ENCODE data around the gene FADS2. TPM values are rescaled to one million over a fixed set of nuclear protein-coding genes. Genes with fewer than 3 reads are reported as not detected.

Gene FADS2
- total RNA-seq, 2 experiments from 2014 or later, result 0.08 to 0.33 TPM

GRCh38 chr11:61908730-61909316 lies 80.7 kb downstream of the FADS2 start:
- no peak for TF ChIP-seq CTCF (IDR thresholded peaks at IDR 0.05)
- CTCF ChIA-PET, result interaction anchor here (1.2 kb wide), 1 partner anchor 10 kb away, joined by 3 read pairs; no protein-coding TSS in a partner anchor
- Histone ChIP-seq H3K4me1 (ENCODE audit: insufficient read depth, low read length) (peaks cover 3% of the 10 kb centered on the region), H3K4me3 (ENCODE audit: low read length) (no peak overlapping the region), H3K36me3 (ENCODE audit: insufficient read depth, low read length) (no peaks in the 10 kb centered on the region), H3K9me3 (ENCODE audit: control insufficient read depth in 1 of 2, insufficient read depth in 1 of 2, low read length in 2 of 2) (no peaks in the 10 kb centered on the region), H3K27ac (ENCODE audit: low read depth in 1 of 2, low read length in 2 of 2) (no peak overlapping the region), H3K27me3 (ENCODE audit: control insufficient read depth in 1 of 2, insufficient read depth in 2 of 2, low read length in 2 of 2) (no peaks in the 10 kb centered on the region)
- Mint-ChIP-seq H3K4me3 (no peak overlapping the region), H3K36me3 (ENCODE audit: low read depth) (no peaks in the 10 kb centered on the region), H3K27me3 (peaks cover 26% of the 10 kb centered on the region), H3K9me3 (no peaks in the 10 kb centered on the region), H3K4me1 (ENCODE audit: low read depth) (no peaks in the 10 kb centered on the region), H3K27ac (no peak overlapping the region)
- no peak for DNase-seq
- POLR2A ChIA-PET, result no interaction called here
- intact Hi-C loops (cut with DNase I, micrococcal nuclease), result no loop called here
- no peak for ATAC-seq (ENCODE audit: poor library complexity)

GRCh38 chr11:61910187-61911127 lies 82.4 kb downstream of the FADS2 start:
- H3K36me3 ChIP-seq (ENCODE audit: insufficient read depth, low read length), result no peaks in the 10 kb centered on the region
- DNase-seq, result no peak
- Mint-ChIP-seq H3K9me3 (no peaks in the 10 kb centered on the region), H3K4me3 (no peak overlapping the region), H3K36me3 (ENCODE audit: low read depth) (no peaks in the 10 kb centered on the region), H3K4me1 (ENCODE audit: low read depth) (peaks cover 4% of the 10 kb centered on the region), H3K27ac (no peak overlapping the region), H3K27me3 (peaks cover 41% of the 10 kb centered on the region)
- intact Hi-C loops (cut with DNase I, micrococcal nuclease), result no loop called here
- H3K9me3 ChIP-seq (ENCODE audit: control insufficient read depth in 1 of 2, insufficient read depth in 1 of 2, low read length in 2 of 2), result no peaks in the 10 kb centered on the region
- CTCF ChIA-PET, result interaction anchor here (0.9 to 1.4 kb wide), 2 partner anchors 172 to 197 kb away, joined by 3 to 4 read pairs; no protein-coding TSS in a partner anchor
- ATAC-seq (ENCODE audit: poor library complexity), result no peak
- TF ChIP-seq CTCF (IDR thresholded peaks at IDR 0.05), result no peak
- POLR2A ChIA-PET, result no interaction called here
- no peak overlapping the region for H3K27ac ChIP-seq (ENCODE audit: low read depth in 1 of 2, low read length in 2 of 2)
- no peaks in the 10 kb centered on the region for H3K4me1 ChIP-seq (ENCODE audit: insufficient read depth, low read length)
- H3K27me3 ChIP-seq (ENCODE audit: control insufficient read depth in 1 of 2, insufficient read depth in 2 of 2, low read length in 2 of 2), result peaks cover 4 to 6% of the 10 kb centered on the region in 2 experiments
- no peak overlapping the region for H3K4me3 ChIP-seq (ENCODE audit: low read length)

GRCh38 chr11:61911128-61911700 lies 83.1 kb downstream of the FADS2 start:
- intact Hi-C loops (cut with DNase I, micrococcal nuclease), result no loop called here
- H3K9me3 Mint-ChIP-seq, result no peaks in the 10 kb centered on the region
- H3K27me3 ChIP-seq (ENCODE audit: control insufficient read depth in 1 of 2, insufficient read depth in 2 of 2, low read length in 2 of 2), result peaks cover 5 to 6% of the 10 kb centered on the region in 2 experiments
- no peak overlapping the region for H3K4me3 ChIP-seq (ENCODE audit: low read length)
- no peak overlapping the region for H3K27ac Mint-ChIP-seq
- H3K36me3 Mint-ChIP-seq (ENCODE audit: low read depth), result no peaks in the 10 kb centered on the region
- H3K27me3 Mint-ChIP-seq, result peaks cover 47% of the 10 kb centered on the region
- peaks cover 4% of the 10 kb centered on the region for H3K4me1 Mint-ChIP-seq (ENCODE audit: low read depth)
- H3K27ac ChIP-seq (ENCODE audit: low read depth in 1 of 2, low read length in 2 of 2), result no peak overlapping the region
- no peak overlapping the region for H3K4me3 Mint-ChIP-seq
- POLR2A ChIA-PET, result no interaction called here
- no peaks in the 10 kb centered on the region for H3K4me1 ChIP-seq (ENCODE audit: insufficient read depth, low read length)
- peaks cover 0 to 2% of the 10 kb centered on the region in 2 experiments for H3K9me3 ChIP-seq (ENCODE audit: control insufficient read depth in 1 of 2, insufficient read depth in 1 of 2, low read length in 2 of 2)
- H3K36me3 ChIP-seq (ENCODE audit: insufficient read depth, low read length), result no peaks in the 10 kb centered on the region
- DNase-seq (no peak), ATAC-seq (ENCODE audit: poor library complexity) (no peak)
- CTCF ChIA-PET, result no interaction called here
- no peak for TF ChIP-seq CTCF (IDR thresholded peaks at IDR 0.05)

All from CD4-positive, alpha-beta T cell (primary cell).